ENCODE results near the gene VAC14. TPM values are rescaled to one million over a fixed set of nuclear protein-coding genes. Genes with fewer than 3 reads are reported as not detected.
A peak's percentile ranks its signal among the peaks of the same experiment; 100 is the strongest.
"Not testable (repeated sequence)": the region's sequence is repeated elsewhere in the genome, so short reads cannot be mapped to it uniquely, and the experiment has no call there.

VAC14 gene
- total RNA-seq = 10 to 100 TPM; 20.1 to 47.8 (median 39.0) TPM

- DNase-seq (ENCODE audit: low spot score in 2 of 2) = peak; percentile 91 to 99
- WGBS, 2 donors = 1 to 2% methylated on average over 27 to 36 of the region's 64 CpGs
- intact Hi-C loops (cut with DNase I; ENCODE audit: low total_unique reads) = no loop called here
- no peak for TF ChIP-seq POLR2A (IDR thresholded peaks at IDR 0.05)
- TF ChIP-seq CTCF (IDR thresholded peaks at IDR 0.05) = no peak
- H3K4me3 ChIP-seq (ENCODE audit: low read depth, poor library complexity, severe bottlenecking) = peak within 1 kb of the TSS; percentile 87
Measured at GRCh38 chr16:70800781-70801480, at the start of gene VAC14. Gene VAC14 (minus strand): TSS chr16:70801158. CDS start chr16:70800900, 258 bp downstream.

GRCh38 chr16:70823498-70824118 is 22.6 kb upstream of the VAC14 start:
- intact Hi-C loops (cut with DNase I; ENCODE audit: low total_unique reads); DNase-seq (ENCODE audit: low spot score in 2 of 2); H3K4me3 ChIP-seq (ENCODE audit: low read depth, poor library complexity, severe bottlenecking): not testable (repeated sequence)
- 67 to 83% methylated on average over 2 to 3 of the region's 4 CpGs for WGBS, 2 donors

- DNase-seq (ENCODE audit: low spot score in 2 of 2); intact Hi-C loops (cut with DNase I; ENCODE audit: low total_unique reads); H3K4me3 ChIP-seq (ENCODE audit: low read depth, poor library complexity, severe bottlenecking): not testable (repeated sequence)
- 67% methylated on average over 1 of the region's 2 CpGs; no CpG with 5 or more reads in 1 of the 2 donors for WGBS, 2 donors
Measured at GRCh38 chr16:70822734-70823133, 21.8 kb upstream of the VAC14 start.

GRCh38 chr16:70818088-70818487 is 17.1 kb upstream of the VAC14 start:
- H3K4me3 ChIP-seq (ENCODE audit: low read depth, poor library complexity, severe bottlenecking); DNase-seq (ENCODE audit: low spot score in 2 of 2); intact Hi-C loops (cut with DNase I; ENCODE audit: low total_unique reads): not testable (repeated sequence)
- WGBS, 2 donors = 17 to 59% methylated on average over 1 to 4 of the region's 13 CpGs

GRCh38 chr16:70809392-70810060 is 8.6 kb upstream of the VAC14 start:
- intact Hi-C loops (cut with DNase I; ENCODE audit: low total_unique reads) = no loop called here
- H3K4me3 ChIP-seq (ENCODE audit: low read depth, poor library complexity, severe bottlenecking) = no peak overlapping the region
- TF ChIP-seq POLR2A (IDR thresholded peaks at IDR 0.05) = no peak
- TF ChIP-seq CTCF (IDR thresholded peaks at IDR 0.05) = no peak
- no peak for DNase-seq (ENCODE audit: low spot score in 2 of 2)
- 50% methylated on average over 9 of the region's 9 CpGs for WGBS, 2 donors

- H3K4me3 ChIP-seq (ENCODE audit: low read depth, poor library complexity, severe bottlenecking) = no peak overlapping the region
- TF ChIP-seq CTCF (IDR thresholded peaks at IDR 0.05) (no peak), POLR2A (IDR thresholded peaks at IDR 0.05) (no peak)
- intact Hi-C loops (cut with DNase I; ENCODE audit: low total_unique reads) = no loop called here
- DNase-seq (ENCODE audit: low spot score in 2 of 2) = no peak
Measured at GRCh38 chr16:70808371-70808770, 7.4 kb upstream of the VAC14 start.

- 66 to 71% methylated on average over 3 of the region's 3 CpGs for WGBS, 2 donors
- no peak for DNase-seq (ENCODE audit: low spot score in 2 of 2)
- intact Hi-C loops (cut with DNase I; ENCODE audit: low total_unique reads) = no loop called here
- TF ChIP-seq CTCF (IDR thresholded peaks at IDR 0.05) = no peak
- no peak for TF ChIP-seq POLR2A (IDR thresholded peaks at IDR 0.05)
- H3K4me3 ChIP-seq (ENCODE audit: low read depth, poor library complexity, severe bottlenecking) = no peak overlapping the region
Measured at GRCh38 chr16:70805787-70806186, 4.8 kb upstream of the VAC14 start.

All from lower leg skin (tissue), 4 donors.